Activated CD4-positive, alpha-beta memory T cell treated with anti-CD3 and anti-CD28 coated beads for 36 hours (primary cell): ENCODE measurements around the gene TUBB4A. TPM values are rescaled to one million over a fixed set of nuclear protein-coding genes. Genes with fewer than 3 reads are reported as not detected.
A peak's percentile ranks its signal among the peaks of the same experiment; 100 is the strongest.

ENCODE experiments used
- CTCF ChIA-PET: fragments of 350-600 bp; sonication (Branson Sonifier 250); formaldehyde crosslinking; loops from one replicate; lab custom pipeline; 2021; ENCODE audit warnings: antibody characterized with exemption, inconsistent platforms; lab: Charles Lee
- POLR2A ChIA-PET: fragments of 350-600 bp; sonication (Branson Sonifier 250); formaldehyde crosslinking; loops from one replicate; lab custom pipeline; 2021; ENCODE audit warnings: antibody characterized with exemption; lab: Charles Lee
- DNase-seq: peaks from one replicate; pipeline ENCODE4 v3.0.0-alpha.2; 2020
- H3K27ac Mint-ChIP-seq: one replicate; pipeline ENCODE4 v1.8.0; 2021; ENCODE audit warnings: mixed read lengths
- H3K27me3 Mint-ChIP-seq: one replicate; pipeline ENCODE4 v1.8.0; 2021; ENCODE audit warnings: mixed read lengths
- H3K36me3 Mint-ChIP-seq: one replicate; pipeline ENCODE4 v1.8.0; 2021; ENCODE audit warnings: mixed read lengths
- H3K4me1 Mint-ChIP-seq: one replicate; pipeline ENCODE4 v1.8.0; 2021; ENCODE audit warnings: low read depth, mixed read lengths
- H3K4me3 Mint-ChIP-seq: one replicate; pipeline ENCODE4 v1.8.0; 2021; ENCODE audit warnings: mild to moderate bottlenecking, mixed read lengths
- H3K9me3 Mint-ChIP-seq: one replicate; pipeline ENCODE4 v1.8.0; 2021; ENCODE audit warnings: mixed read lengths
- intact Hi-C: fragments of 100-400 bp; cut with micrococcal nuclease; formaldehyde crosslinking; loops from one replicate; pipeline ENCODE4 v1.15.1; 2023
- total RNA-seq, 2 experiments: library from RNA; stranded (reverse); gene quantifications; one replicate each; pipeline ENCODE4 v1.2.3, GENCODE V29; 2021

TUBB4A gene
- total RNA-seq, 2 experiments from 2014 or later = 8.3 to 11.2 TPM

- ChIA-PET CTCF (interaction anchor here (0.6 kb wide), 1 partner anchor 61 kb away, joined by 4 read pairs; no protein-coding TSS in a partner anchor), POLR2A (interaction anchor here (1.1 kb wide), 1 partner anchor 21 kb away, joined by 3 read pairs; the partner anchor contains the start of gene DENND1C)
- H3K36me3 Mint-ChIP-seq = peaks cover 11% of the 10 kb centered on the region
- peaks cover 21% of the 10 kb centered on the region for H3K4me1 Mint-ChIP-seq
- H3K9me3 Mint-ChIP-seq = peaks cover 8% of the 10 kb centered on the region
- intact Hi-C loops = loop anchor here (1.0 to 5.0 kb wide), 6 partner anchors 21 to 261 kb away; partner anchors contain the start of genes DENND1C and GTF2F1
- peak overlapping the region; percentile 91 for H3K4me3 Mint-ChIP-seq
- DNase-seq = peak; percentile 98
- peak overlapping the region; percentile 88 for H3K27ac Mint-ChIP-seq
- H3K27me3 Mint-ChIP-seq = no peaks in the 10 kb centered on the region
Observed at GRCh38 chr19:6460099-6460884, 41.8 kb downstream of the TUBB4A start.

- H3K9me3 Mint-ChIP-seq = peaks cover 16% of the 10 kb centered on the region
- H3K27me3 Mint-ChIP-seq = no peaks in the 10 kb centered on the region
- peak within 1 kb of the TSS; percentile 88 for H3K27ac Mint-ChIP-seq
- peaks cover 16% of the 10 kb centered on the region for H3K4me1 Mint-ChIP-seq
- ChIA-PET POLR2A (interaction anchor here (1.1 kb wide), 1 partner anchor 22 kb away, joined by 3 read pairs; the partner anchor contains the start of gene DENND1C), CTCF (no interaction called here)
- H3K4me3 Mint-ChIP-seq = peak within 1 kb of the TSS; percentile 91
- peaks cover 19% of the 10 kb centered on the region for H3K36me3 Mint-ChIP-seq
- intact Hi-C loops = loop anchor here (1.0 to 5.0 kb wide), 6 partner anchors 22 to 260 kb away; partner anchors contain the start of genes DENND1C and GTF2F1
- DNase-seq = peak; percentile 73
Observed at GRCh38 chr19:6459262-6460098, 42.6 kb downstream of the TUBB4A start, which contains the start of gene SLC25A23. TSS of gene SLC25A23 (minus strand) at chr19:6459792. CDS start at chr19:6459628, 164 bp downstream.

DNA sequence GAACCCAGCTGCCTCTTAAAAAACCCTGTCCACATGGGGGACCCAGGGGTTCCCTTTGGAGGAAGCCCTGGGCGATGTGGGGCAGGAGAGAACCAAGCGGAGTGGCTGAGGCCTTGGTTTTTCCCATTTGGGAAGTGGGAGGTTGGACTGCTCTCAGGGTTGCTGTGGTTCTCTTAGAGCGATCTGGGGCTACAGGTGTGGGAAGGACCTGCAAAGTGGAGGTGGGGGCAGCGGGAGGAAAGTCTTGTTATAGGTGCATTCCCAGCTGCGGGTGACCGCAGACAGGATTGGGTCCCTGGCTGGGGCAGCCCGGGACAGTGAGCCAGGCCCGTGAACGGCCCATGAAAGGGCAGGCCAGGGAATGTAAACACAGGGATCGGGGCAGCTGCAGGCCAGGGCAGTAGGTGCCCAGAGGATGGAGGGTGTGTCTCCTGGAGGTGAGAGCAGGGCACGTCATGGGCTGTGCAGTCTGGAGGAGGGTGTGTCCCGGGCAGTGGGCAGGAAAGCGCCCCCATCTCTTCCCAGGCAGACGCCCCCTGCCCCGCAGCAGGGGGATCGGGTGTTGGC lies 43.3 kb downstream of the TUBB4A start:
- intact Hi-C loops = no loop called here
- peaks cover 26% of the 10 kb centered on the region for H3K36me3 Mint-ChIP-seq
- H3K27ac Mint-ChIP-seq = no peak overlapping the region
- no peak for DNase-seq
- CTCF ChIA-PET = no interaction called here
- H3K9me3 Mint-ChIP-seq = peaks cover 23% of the 10 kb centered on the region
- POLR2A ChIA-PET = interaction anchor here (1.1 kb wide), 1 partner anchor 22 kb away, joined by 3 read pairs; the partner anchor contains the start of gene DENND1C
- H3K4me1 Mint-ChIP-seq = peaks cover 13% of the 10 kb centered on the region
- H3K27me3 Mint-ChIP-seq = no peaks in the 10 kb centered on the region
- H3K4me3 Mint-ChIP-seq = peak overlapping the region; percentile 82

DNA sequence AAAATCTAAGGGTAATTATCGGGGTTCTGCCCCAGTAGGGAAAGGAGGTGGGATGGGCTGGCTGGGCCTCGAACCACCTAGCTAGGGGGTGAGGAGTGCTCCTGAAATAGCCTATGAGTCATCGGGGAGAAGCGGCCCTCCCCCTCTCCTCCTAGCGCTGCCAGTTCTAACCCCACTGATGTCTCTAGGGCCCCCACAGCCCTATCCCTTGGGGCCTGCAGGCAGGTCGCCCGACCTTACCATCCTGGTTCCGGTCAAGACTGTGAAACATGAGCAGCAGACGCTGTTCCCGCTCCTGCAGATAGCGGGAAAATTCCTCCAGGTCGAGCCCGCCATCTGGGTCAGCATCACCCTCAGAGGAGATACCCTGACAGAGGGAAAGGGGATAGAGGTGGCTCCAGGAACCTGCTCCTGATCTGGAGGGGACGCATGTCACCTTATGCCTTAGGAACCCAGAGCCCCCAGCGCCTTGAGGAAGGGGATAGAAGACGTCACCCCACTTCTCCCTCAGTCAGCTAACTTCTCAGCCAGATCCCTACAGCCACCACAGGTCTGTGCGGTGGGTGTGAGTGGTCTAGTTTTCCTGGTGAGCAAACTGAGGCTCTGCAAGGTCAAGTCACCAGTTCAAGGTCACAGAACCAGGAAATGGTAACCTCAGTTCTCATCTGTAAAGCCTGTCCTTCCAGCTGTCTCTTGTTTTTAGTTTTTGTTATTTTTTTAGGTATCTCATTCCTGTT lies 44.0 kb downstream of the TUBB4A start:
- intact Hi-C loops = no loop called here
- ChIA-PET CTCF (no interaction called here), POLR2A (no interaction called here)

DNA sequence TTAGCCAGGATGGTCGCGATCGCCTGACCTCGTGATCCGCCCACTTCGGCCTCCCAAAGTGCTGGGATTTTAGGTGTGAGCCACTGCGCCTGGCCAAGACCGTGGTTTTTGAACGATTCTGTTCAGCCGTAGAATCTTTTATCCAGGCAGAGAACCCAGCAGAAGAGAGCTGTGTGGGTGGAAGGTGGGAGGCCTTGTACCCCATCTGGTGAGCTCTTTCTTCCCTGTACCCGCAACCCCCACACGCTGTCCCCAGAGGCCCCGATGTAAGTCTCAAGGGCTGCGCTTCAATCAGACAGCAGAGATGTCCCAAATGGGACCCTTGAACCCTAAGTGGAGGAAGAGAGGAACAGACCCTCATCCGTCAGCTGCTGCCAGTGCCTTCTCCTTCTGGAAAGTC lies 46.2 kb downstream of the TUBB4A start:
- peaks cover 36% of the 10 kb centered on the region for H3K36me3 Mint-ChIP-seq
- no peak for DNase-seq
- ChIA-PET CTCF (no interaction called here), POLR2A (no interaction called here)
- H3K4me1 Mint-ChIP-seq = peaks cover 12% of the 10 kb centered on the region
- no peak overlapping the region for H3K27ac Mint-ChIP-seq
- intact Hi-C loops = no loop called here
- H3K27me3 Mint-ChIP-seq = no peaks in the 10 kb centered on the region
- H3K9me3 Mint-ChIP-seq = peaks cover 27% of the 10 kb centered on the region
- H3K4me3 Mint-ChIP-seq = no peak overlapping the region

More for the DNA sequence above, 44.0 kb downstream of the TUBB4A start:
- Mint-ChIP-seq H3K36me3 (peaks cover 31% of the 10 kb centered on the region), H3K9me3 (peaks cover 27% of the 10 kb centered on the region), H3K4me3 (peak overlapping the region; percentile 82), H3K27me3 (no peaks in the 10 kb centered on the region), H3K27ac (no peak overlapping the region), H3K4me1 (peaks cover 12% of the 10 kb centered on the region)
- DNase-seq = no peak

- DNase-seq = no peak
- POLR2A ChIA-PET = no interaction called here
- Mint-ChIP-seq H3K27ac (no peak overlapping the region), H3K27me3 (no peaks in the 10 kb centered on the region), H3K4me3 (no peak overlapping the region), H3K4me1 (peaks cover 6% of the 10 kb centered on the region), H3K36me3 (peaks cover 39% of the 10 kb centered on the region), H3K9me3 (peaks cover 27% of the 10 kb centered on the region)
- intact Hi-C loops = no loop called here
- CTCF ChIA-PET = interaction anchor here (0.6 kb wide), 1 partner anchor 15 kb away, joined by 3 read pairs; no protein-coding TSS in a partner anchor
Observed at GRCh38 chr19:6453951-6454565, 48.1 kb downstream of the TUBB4A start.

GRCh38 chr19:6452899-6453298 lies 49.2 kb downstream of the TUBB4A start:
- Mint-ChIP-seq H3K9me3 (peaks cover 27% of the 10 kb centered on the region), H3K27ac (no peak overlapping the region), H3K36me3 (peaks cover 39% of the 10 kb centered on the region), H3K27me3 (no peaks in the 10 kb centered on the region), H3K4me1 (no peaks in the 10 kb centered on the region), H3K4me3 (no peak overlapping the region)
- intact Hi-C loops = no loop called here
- CTCF ChIA-PET = no interaction called here
- POLR2A ChIA-PET = no interaction called here
- no peak for DNase-seq

DNA sequence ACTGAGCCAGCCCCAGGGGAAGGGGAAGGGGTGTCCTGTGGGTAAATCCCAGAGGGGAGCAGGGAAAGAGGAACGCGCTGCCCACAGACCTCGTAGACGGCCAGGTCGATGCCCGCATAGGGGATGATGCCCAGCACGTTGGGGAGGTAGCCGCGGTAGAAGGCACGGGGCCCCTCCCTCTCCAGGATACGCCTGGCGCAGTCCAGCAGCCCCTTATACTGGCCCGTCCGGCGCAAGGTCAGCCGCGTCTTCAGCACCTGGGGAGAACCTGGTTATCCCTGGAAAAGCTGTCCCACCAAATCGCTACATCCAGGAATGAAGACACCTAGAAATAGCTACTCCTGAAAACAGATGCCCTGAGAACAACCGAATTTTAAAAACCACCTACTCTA lies 49.9 kb downstream of the TUBB4A start:
- no peak for DNase-seq
- no peaks in the 10 kb centered on the region for H3K27me3 Mint-ChIP-seq
- H3K36me3 Mint-ChIP-seq = peaks cover 39% of the 10 kb centered on the region
- POLR2A ChIA-PET = no interaction called here
- no peak overlapping the region for H3K4me3 Mint-ChIP-seq
- H3K4me1 Mint-ChIP-seq = no peaks in the 10 kb centered on the region
- peaks cover 27% of the 10 kb centered on the region for H3K9me3 Mint-ChIP-seq
- no peak overlapping the region for H3K27ac Mint-ChIP-seq
- intact Hi-C loops = no loop called here
- CTCF ChIA-PET = no interaction called here

DNA sequence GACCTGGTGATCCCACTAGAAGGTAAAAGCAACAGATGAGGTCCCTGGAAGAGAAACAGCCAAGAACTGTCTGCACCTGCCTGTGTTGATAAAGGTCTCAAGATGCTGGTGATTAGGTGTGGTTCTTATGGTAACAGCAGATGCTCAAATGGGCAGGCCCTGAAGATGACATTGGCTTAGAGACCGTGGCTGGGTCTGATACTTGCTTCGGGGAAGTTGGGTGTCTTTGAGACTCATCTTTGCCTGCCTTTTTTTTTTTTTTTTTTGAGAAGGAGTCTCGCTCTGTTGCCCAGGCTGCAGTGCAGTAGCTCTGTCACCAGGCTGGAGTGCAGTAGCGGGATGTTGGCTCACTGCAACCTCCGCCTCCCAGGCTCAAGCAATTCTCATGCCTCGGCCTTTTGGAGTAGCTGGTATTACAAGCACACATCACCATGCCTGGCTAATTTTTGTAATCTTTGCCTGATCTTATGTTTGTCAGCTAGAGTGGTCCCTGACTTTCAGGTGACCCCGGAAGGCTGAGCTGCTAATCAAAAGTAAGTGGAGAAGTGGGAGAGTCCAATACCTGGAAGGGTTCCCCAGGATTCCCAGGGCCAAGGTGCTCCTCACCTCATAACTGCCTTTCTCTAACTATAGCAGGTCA lies 50.4 kb downstream of the TUBB4A start:
- CTCF ChIA-PET = no interaction called here
- no peaks in the 10 kb centered on the region for H3K27me3 Mint-ChIP-seq
- peaks cover 27% of the 10 kb centered on the region for H3K9me3 Mint-ChIP-seq
- H3K36me3 Mint-ChIP-seq = peaks cover 40% of the 10 kb centered on the region
- intact Hi-C loops = no loop called here
- no peak overlapping the region for H3K27ac Mint-ChIP-seq
- POLR2A ChIA-PET = no interaction called here
- H3K4me3 Mint-ChIP-seq = no peak overlapping the region
- no peak for DNase-seq
- H3K4me1 Mint-ChIP-seq = no peaks in the 10 kb centered on the region

- H3K4me1 Mint-ChIP-seq = no peaks in the 10 kb centered on the region
- peaks cover 33% of the 10 kb centered on the region for H3K36me3 Mint-ChIP-seq
- CTCF ChIA-PET = interaction anchor here (0.7 kb wide), 1 partner anchor 37 kb away, joined by 3 read pairs; no protein-coding TSS in a partner anchor
- H3K9me3 Mint-ChIP-seq = peaks cover 18% of the 10 kb centered on the region
- intact Hi-C loops = no loop called here
- no peaks in the 10 kb centered on the region for H3K27me3 Mint-ChIP-seq
- no peak for DNase-seq
- H3K4me3 Mint-ChIP-seq = no peak overlapping the region
- no peak overlapping the region for H3K27ac Mint-ChIP-seq
- POLR2A ChIA-PET = no interaction called here
Observed at GRCh38 chr19:6450166-6450565, 51.9 kb downstream of the TUBB4A start.
